Activated CD4-positive, alpha-beta memory T cell treated with anti-CD3 and anti-CD28 coated beads for 36 hours (primary cell): ENCODE measurements around the gene CALY. TPM values are rescaled to one million over a fixed set of nuclear protein-coding genes. Genes with fewer than 3 reads are reported as not detected.

Experiments used
- CTCF ChIA-PET: fragments of 350-600 bp; sonication (Branson Sonifier 250); formaldehyde crosslinking; loops from one replicate; lab custom pipeline; 2021; ENCODE audit warnings: antibody characterized with exemption, inconsistent platforms; lab: Charles Lee
- POLR2A ChIA-PET: fragments of 350-600 bp; sonication (Branson Sonifier 250); formaldehyde crosslinking; loops from one replicate; lab custom pipeline; 2021; ENCODE audit warnings: antibody characterized with exemption; lab: Charles Lee
- DNase-seq: peaks from one replicate; pipeline ENCODE4 v3.0.0-alpha.2; 2020
- H3K27ac Mint-ChIP-seq: one replicate; pipeline ENCODE4 v1.8.0; 2021; ENCODE audit warnings: mixed read lengths
- H3K27me3 Mint-ChIP-seq: one replicate; pipeline ENCODE4 v1.8.0; 2021; ENCODE audit warnings: mixed read lengths
- H3K36me3 Mint-ChIP-seq: one replicate; pipeline ENCODE4 v1.8.0; 2021; ENCODE audit warnings: mixed read lengths
- H3K4me1 Mint-ChIP-seq: one replicate; pipeline ENCODE4 v1.8.0; 2021; ENCODE audit warnings: low read depth, mixed read lengths
- H3K4me3 Mint-ChIP-seq: one replicate; pipeline ENCODE4 v1.8.0; 2021; ENCODE audit warnings: mild to moderate bottlenecking, mixed read lengths
- H3K9me3 Mint-ChIP-seq: one replicate; pipeline ENCODE4 v1.8.0; 2021; ENCODE audit warnings: mixed read lengths
- intact Hi-C: fragments of 100-400 bp; cut with micrococcal nuclease; formaldehyde crosslinking; loops from one replicate; pipeline ENCODE4 v1.15.1; 2023
- total RNA-seq, 2 experiments: library from RNA; stranded (reverse); gene quantifications; one replicate each; pipeline ENCODE4 v1.2.3, GENCODE V29; 2021

CALY gene
- total RNA-seq, 2 experiments from 2014 or later = not detected

DNA sequence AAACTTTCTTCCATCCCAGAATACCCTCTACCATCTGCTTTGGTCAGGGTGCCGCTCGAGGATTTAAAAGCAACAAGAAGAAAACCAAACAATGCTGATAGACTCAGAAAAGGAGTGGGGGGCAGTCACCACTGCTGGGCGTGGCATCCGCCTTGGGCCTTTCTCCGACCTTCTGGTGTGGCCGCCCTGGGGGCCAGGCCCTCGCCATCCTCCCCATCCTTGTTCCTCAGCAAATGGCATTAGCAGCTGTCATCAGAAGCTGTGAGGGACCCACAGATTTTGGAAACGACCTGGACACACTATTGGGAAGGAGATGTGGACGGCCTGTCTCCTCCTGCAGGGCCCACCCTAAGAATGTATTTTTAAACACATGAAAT lies 23.9 kb downstream of the CALY start:
- CTCF ChIA-PET = interaction anchor here (3.9 kb wide), 1 partner anchor 16 kb away, joined by 30 read pairs; no protein-coding TSS in a partner anchor
- intact Hi-C loops = no loop called here
- DNase-seq = no peak

GRCh38 chr10:133312016-133312768 lies 24.5 kb downstream of the CALY start:
- H3K27me3 Mint-ChIP-seq = no peaks in the 10 kb centered on the region
- POLR2A ChIA-PET = no interaction called here
- CTCF ChIA-PET = no interaction called here
- H3K4me3 Mint-ChIP-seq = no peak overlapping the region
- no peak for DNase-seq
- H3K4me1 Mint-ChIP-seq = peaks cover 7% of the 10 kb centered on the region
- intact Hi-C loops = no loop called here
- peaks cover 12% of the 10 kb centered on the region for H3K36me3 Mint-ChIP-seq
- H3K27ac Mint-ChIP-seq = no peak overlapping the region
- H3K9me3 Mint-ChIP-seq = no peaks in the 10 kb centered on the region

More for the DNA sequence above, 23.9 kb downstream of the CALY start:
- H3K4me1 Mint-ChIP-seq = peaks cover 1% of the 10 kb centered on the region
- H3K4me3 Mint-ChIP-seq = no peak overlapping the region
- POLR2A ChIA-PET = no interaction called here
- H3K36me3 Mint-ChIP-seq = peaks cover 12% of the 10 kb centered on the region
- H3K27me3 Mint-ChIP-seq = no peaks in the 10 kb centered on the region
- no peaks in the 10 kb centered on the region for H3K9me3 Mint-ChIP-seq
- no peak overlapping the region for H3K27ac Mint-ChIP-seq

GRCh38 chr10:133311570-133311969 lies 25.1 kb downstream of the CALY start:
- no peaks in the 10 kb centered on the region for H3K9me3 Mint-ChIP-seq
- ChIA-PET CTCF (no interaction called here), POLR2A (no interaction called here)
- no peaks in the 10 kb centered on the region for H3K27me3 Mint-ChIP-seq
- H3K27ac Mint-ChIP-seq = no peak overlapping the region
- H3K36me3 Mint-ChIP-seq = peaks cover 12% of the 10 kb centered on the region
- no peak for DNase-seq
- no peak overlapping the region for H3K4me3 Mint-ChIP-seq
- peaks cover 12% of the 10 kb centered on the region for H3K4me1 Mint-ChIP-seq
- intact Hi-C loops = no loop called here

DNA sequence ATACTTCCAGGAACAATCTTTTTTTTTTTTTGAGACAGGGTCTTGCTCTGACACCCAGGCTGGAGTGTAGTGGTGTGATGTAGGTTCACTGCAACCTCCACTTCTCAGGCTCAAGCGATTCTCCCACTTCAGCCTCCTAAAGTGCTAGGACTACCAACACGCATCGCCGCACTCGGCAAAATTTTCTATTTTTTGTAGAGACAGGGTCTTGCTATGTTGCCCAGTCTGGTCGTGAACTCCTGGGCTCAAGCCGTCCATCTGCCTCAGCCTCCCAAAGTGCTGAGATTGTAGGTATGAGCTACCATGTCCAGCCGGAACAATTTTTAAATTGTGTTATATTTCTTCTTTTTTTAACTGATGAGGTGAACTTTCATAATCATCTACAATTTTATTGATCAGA lies 25.9 kb downstream of the CALY start:
- no peaks in the 10 kb centered on the region for H3K27me3 Mint-ChIP-seq
- H3K4me1 Mint-ChIP-seq = peaks cover 15% of the 10 kb centered on the region
- no peak for DNase-seq
- intact Hi-C loops = no loop called here
- H3K36me3 Mint-ChIP-seq = peaks cover 12% of the 10 kb centered on the region
- POLR2A ChIA-PET = no interaction called here
- no peaks in the 10 kb centered on the region for H3K9me3 Mint-ChIP-seq
- no peak overlapping the region for H3K4me3 Mint-ChIP-seq
- no peak overlapping the region for H3K27ac Mint-ChIP-seq
- CTCF ChIA-PET = interaction anchor here (1.0 kb wide), 1 partner anchor 19 kb away, joined by 3 read pairs; no protein-coding TSS in a partner anchor

GRCh38 chr10:133310399-133310755 lies 26.3 kb downstream of the CALY start:
- Mint-ChIP-seq H3K36me3 (peaks cover 13% of the 10 kb centered on the region), H3K4me3 (no peak overlapping the region)
- POLR2A ChIA-PET = no interaction called here

GRCh38 chr10:133309720-133310398 lies 26.8 kb downstream of the CALY start:
- peak overlapping the region; percentile 35 for H3K4me3 Mint-ChIP-seq
- POLR2A ChIA-PET = no interaction called here
- intact Hi-C loops = loop anchor here (1.0 to 5.0 kb wide), 6 partner anchors 47 to 977 kb away; partner anchors contain the start of genes FUOM, LRRC27 and PAOX
- H3K9me3 Mint-ChIP-seq = no peaks in the 10 kb centered on the region
- no peak for DNase-seq
- H3K36me3 Mint-ChIP-seq = peaks cover 14% of the 10 kb centered on the region
- H3K27ac Mint-ChIP-seq = peak overlapping the region; percentile 42
- CTCF ChIA-PET = interaction anchor here (0.9 to 1.4 kb wide), 3 partner anchors 20 to 166 kb away, joined by 3 to 4 read pairs (median 3); no protein-coding TSS in a partner anchor
- peaks cover 21% of the 10 kb centered on the region for H3K4me1 Mint-ChIP-seq
- no peaks in the 10 kb centered on the region for H3K27me3 Mint-ChIP-seq

More at GRCh38 chr10:133310399-133310755, 26.3 kb downstream of the CALY start:
- Mint-ChIP-seq H3K9me3 (no peaks in the 10 kb centered on the region), H3K27ac (no peak overlapping the region), H3K27me3 (no peaks in the 10 kb centered on the region), H3K4me1 (peaks cover 16% of the 10 kb centered on the region)
- CTCF ChIA-PET = interaction anchor here (0.9 to 1.4 kb wide), 3 partner anchors 19 to 167 kb away, joined by 3 to 4 read pairs (median 3); no protein-coding TSS in a partner anchor
- DNase-seq = no peak
- intact Hi-C loops = no loop called here

GRCh38 chr10:133309100-133309719 lies 27.5 kb downstream of the CALY start:
- intact Hi-C loops = loop anchor here (1.0 to 5.0 kb wide), 6 partner anchors 48 to 976 kb away; partner anchors contain the start of genes FUOM, LRRC27 and PAOX
- peaks cover 14% of the 10 kb centered on the region for H3K36me3 Mint-ChIP-seq
- DNase-seq = peak; percentile 96
- POLR2A ChIA-PET = no interaction called here
- peak overlapping the region; percentile 67 for H3K4me3 Mint-ChIP-seq
- H3K27me3 Mint-ChIP-seq = no peaks in the 10 kb centered on the region
- peaks cover 25% of the 10 kb centered on the region for H3K4me1 Mint-ChIP-seq
- H3K27ac Mint-ChIP-seq = peak overlapping the region; percentile 82
- CTCF ChIA-PET = interaction anchor here (0.9 to 1.4 kb wide), 2 partner anchors 34 to 166 kb away, joined by 3 to 4 read pairs; no protein-coding TSS in a partner anchor
- H3K9me3 Mint-ChIP-seq = no peaks in the 10 kb centered on the region

DNA sequence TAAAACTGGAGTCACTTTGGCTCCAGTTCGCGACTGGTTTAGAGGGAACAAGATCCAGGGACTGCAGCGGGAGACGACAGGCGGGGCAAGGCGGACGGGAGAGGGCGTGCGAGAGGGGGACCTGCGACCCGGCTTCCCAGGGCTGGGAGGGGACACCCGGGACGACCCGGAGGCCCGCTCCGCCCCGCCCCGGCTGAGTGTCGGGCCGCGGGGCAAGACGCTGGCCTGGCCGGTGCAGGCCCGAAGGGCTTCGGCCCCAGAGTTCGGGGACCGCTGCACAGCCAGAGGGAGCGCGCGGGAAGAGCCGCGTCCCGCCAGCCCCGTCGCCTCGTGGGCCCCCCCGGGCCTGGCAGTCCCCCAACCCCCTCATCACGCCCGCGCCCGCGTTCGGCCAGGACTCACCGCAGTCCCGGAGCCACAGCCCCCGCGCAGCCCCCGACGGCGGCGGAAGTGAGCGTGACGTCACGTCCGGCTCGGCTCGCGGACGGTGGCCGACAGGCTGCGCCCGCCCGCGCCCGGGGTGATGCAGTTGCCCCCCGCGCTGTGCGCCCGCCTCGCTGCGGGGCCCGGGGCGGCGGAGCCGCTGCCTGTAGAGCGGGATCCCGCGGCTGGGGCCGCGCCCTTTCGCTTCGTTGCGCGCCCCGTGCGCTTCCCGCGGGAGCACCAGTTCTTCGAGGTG lies 28.1 kb downstream of the CALY start, which contains the start of the genes TUBGCP2 and ZNF511:
TSS of gene TUBGCP2 (minus strand) at position 452 of the 679 bp plus-strand sequence. CDS start 5,931 bp downstream, outside the sequence.
TSS of gene ZNF511 (plus strand) at position 494 of the 679 bp plus-strand sequence. CDS start at position 524, 30 bp downstream.
- Mint-ChIP-seq H3K27me3 (no peaks in the 10 kb centered on the region), H3K9me3 (no peaks in the 10 kb centered on the region), H3K27ac (peak within 1 kb of the TSS; percentile 97), H3K4me1 (peaks cover 30% of the 10 kb centered on the region), H3K36me3 (peaks cover 14% of the 10 kb centered on the region), H3K4me3 (peak within 1 kb of the TSS; percentile 97)
- intact Hi-C loops = loop anchor here (1.0 to 5.0 kb wide), 7 partner anchors 33 to 976 kb away; partner anchors contain the start of genes FUOM, LRRC27 and PAOX
- DNase-seq = peak; percentile 91
- ChIA-PET POLR2A (interaction anchor here (0.9 to 1.7 kb wide), 4 partner anchors 30 to 167 kb away, joined by 3 to 7 read pairs (median 6); no protein-coding TSS in a partner anchor), CTCF (interaction anchor here (0.6 to 2.2 kb wide), 19 partner anchors 13 to 308 kb away, joined by 3 to 18 read pairs (median 5); partner anchors contain the start of gene ADAM8)

DNA sequence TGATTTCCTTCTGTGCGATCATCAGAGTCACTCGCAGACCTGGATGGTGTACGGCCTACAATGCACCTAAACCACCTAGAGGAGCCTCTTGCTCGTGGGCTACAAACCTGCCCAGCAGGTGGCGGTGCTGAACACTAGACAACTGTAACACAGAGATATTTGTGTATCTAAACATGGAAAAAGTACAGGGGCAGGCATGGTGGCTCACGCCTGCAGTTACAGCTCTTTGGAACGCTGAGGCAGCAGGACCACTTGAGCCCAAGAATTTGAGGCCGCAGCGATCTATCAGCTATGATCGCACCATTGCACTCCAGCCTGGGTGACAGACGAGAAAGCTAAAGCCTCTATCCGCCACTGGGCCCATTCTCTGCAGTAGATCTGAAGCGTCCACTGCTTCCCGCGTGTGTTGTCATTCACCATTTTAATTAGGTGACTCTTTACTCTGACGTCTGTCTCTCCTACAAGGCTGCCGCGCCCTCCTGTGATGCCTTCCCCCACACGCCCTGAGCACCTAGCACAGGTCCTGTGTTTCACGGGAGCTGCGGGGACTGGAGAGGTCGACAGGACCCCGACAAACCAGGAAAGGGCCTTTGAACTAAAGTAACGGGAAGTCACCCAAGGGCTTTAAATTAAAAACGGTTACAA lies 28.8 kb downstream of the CALY start:
- no peaks in the 10 kb centered on the region for H3K9me3 Mint-ChIP-seq
- peaks cover 14% of the 10 kb centered on the region for H3K36me3 Mint-ChIP-seq
- DNase-seq = peak; percentile 92
- intact Hi-C loops = loop anchor here (1.0 to 5.0 kb wide), 6 partner anchors 33 to 975 kb away; partner anchors contain the start of genes FUOM, LRRC27 and PAOX
- H3K4me3 Mint-ChIP-seq = peak overlapping the region; percentile 97
- H3K4me1 Mint-ChIP-seq = peaks cover 30% of the 10 kb centered on the region
- CTCF ChIA-PET = interaction anchor here (0.6 to 2.2 kb wide), 23 partner anchors 12 to 309 kb away, joined by 3 to 18 read pairs (median 4); partner anchors contain the start of gene ADAM8
- H3K27ac Mint-ChIP-seq = peak overlapping the region; percentile 97
- POLR2A ChIA-PET = interaction anchor here (0.9 to 1.7 kb wide), 5 partner anchors 30 to 168 kb away, joined by 3 to 7 read pairs (median 6); no protein-coding TSS in a partner anchor
- H3K27me3 Mint-ChIP-seq = no peaks in the 10 kb centered on the region

- CTCF ChIA-PET = interaction anchor here (0.7 to 2.2 kb wide), 17 partner anchors 11 to 310 kb away, joined by 3 to 18 read pairs (median 4); no protein-coding TSS in a partner anchor
- H3K4me3 Mint-ChIP-seq = peak overlapping the region; percentile 97
- DNase-seq = no peak
- H3K27ac Mint-ChIP-seq = peak overlapping the region; percentile 97
- POLR2A ChIA-PET = interaction anchor here (1.2 to 1.7 kb wide), 4 partner anchors 29 to 48 kb away, joined by 4 to 7 read pairs (median 6); no protein-coding TSS in a partner anchor
- H3K27me3 Mint-ChIP-seq = no peaks in the 10 kb centered on the region
- peaks cover 30% of the 10 kb centered on the region for H3K4me1 Mint-ChIP-seq
- H3K9me3 Mint-ChIP-seq = no peaks in the 10 kb centered on the region
- intact Hi-C loops = loop anchor here (5.0 kb wide), 3 partner anchors 50 to 165 kb away; partner anchors contain the start of genes FUOM and PAOX
- peaks cover 16% of the 10 kb centered on the region for H3K36me3 Mint-ChIP-seq
Observed at GRCh38 chr10:133306941-133307379, 29.7 kb downstream of the CALY start.
